Ascending aorta (tissue), 2 donors: ENCODE data around the gene DIDO1. TPM values are rescaled to one million over a fixed set of nuclear protein-coding genes. Genes with fewer than 3 reads are reported as not detected.

Source experiments
- DNase-seq, 2 donors: peaks; one replicate each; pipeline ENCODE4 v3.0.0-alpha.2; 2019; ENCODE audit warnings: low spot score in 2 of 2
- H3K27ac ChIP-seq, 2 donors: fragments of 200-600 bp; sonication (generic); one replicate each; pipeline ENCODE4 v1.5.1; 2016 to 2017; ENCODE audit warnings: mild to moderate bottlenecking in 1 of 2
- H3K27me3 ChIP-seq: fragments of 200-600 bp; sonication (generic); one replicate; pipeline ENCODE4 v1.5.1; 2017
- H3K36me3 ChIP-seq, 2 donors: fragments of 200-600 bp; sonication (generic); one replicate each; pipeline ENCODE4 v1.5.1; 2016
- H3K4me1 ChIP-seq, 2 donors: fragments of 200-600 bp; sonication (generic); one replicate each; pipeline ENCODE4 v1.5.1; 2016 to 2017; ENCODE audit warnings: mild to moderate bottlenecking in 1 of 2
- H3K4me3 ChIP-seq, 2 donors: fragments of 200-600 bp; sonication (generic); one replicate each; pipeline ENCODE4 v1.5.1; 2016 to 2017; ENCODE audit warnings: mild to moderate bottlenecking in 1 of 2
- H3K9me3 ChIP-seq, 2 donors: fragments of 200-600 bp; sonication (generic); one replicate each; pipeline ENCODE4 v1.5.1; 2016
- CTCF ChIP-seq, 3 experiments: fragments of 200-600 bp in 2 of 3; fragments of 450-650 bp in 1 of 3; sonication (generic) in 2 of 3; IDR thresholded peaks; one replicate each; pipeline ENCODE4 v1.5.1; 2016 to 2019; ENCODE audit warnings: antibody characterized with exemption in 3 of 3, mild to moderate bottlenecking in 1 of 3, moderate library complexity in 1 of 3
- intact Hi-C: fragments of 100-400 bp; cut with DNase I; formaldehyde crosslinking; loops from one replicate; pipeline ENCODE4 v1.15.1; 2023
- total RNA-seq: library from RNA; depleted of rRNA; stranded (reverse); fragments of >200 nt; gene quantifications from one replicate; pipeline ENCODE4 v1.1.0, GENCODE V29; 2016

The DIDO1 gene
- total RNA-seq, 1 donor from 2014 or later = 42.4 TPM

- DNase-seq = no peak
- Histone ChIP-seq H3K27ac (no peak overlapping the region), H3K4me1 (peaks cover 0 to 2% of the 10 kb centered on the region in 2 donors), H3K27me3 (no peaks in the 10 kb centered on the region), H3K36me3 (peaks cover 3 to 11% of the 10 kb centered on the region in 2 donors), H3K4me3 (no peak overlapping the region), H3K9me3 (no peaks in the 10 kb centered on the region)
- no peak for TF ChIP-seq CTCF (IDR thresholded peaks at IDR 0.05)
- intact Hi-C loops = no loop called here
Observed at GRCh38 chr20:62967628-62968351, 41.5 kb upstream of the DIDO1 start.

GRCh38 chr20:62967149-62967501 is 40.8 kb upstream of the DIDO1 start:
- Histone ChIP-seq H3K36me3 (peaks cover 6 to 11% of the 10 kb centered on the region in 2 donors), H3K27ac (no peak overlapping the region), H3K9me3 (no peaks in the 10 kb centered on the region), H3K27me3 (no peaks in the 10 kb centered on the region), H3K4me3 (no peak overlapping the region), H3K4me1 (no peaks in the 10 kb centered on the region)
- TF ChIP-seq CTCF (IDR thresholded peaks at IDR 0.05) = no peak
- no peak for DNase-seq
- intact Hi-C loops = no loop called here

GRCh38 chr20:62966212-62967148 is 40.2 kb upstream of the DIDO1 start:
- no peak overlapping the region for H3K27ac ChIP-seq
- peaks cover 6 to 11% of the 10 kb centered on the region in 2 donors for H3K36me3 ChIP-seq
- DNase-seq = no peak
- H3K4me3 ChIP-seq = no peak overlapping the region
- no peaks in the 10 kb centered on the region for H3K9me3 ChIP-seq
- H3K27me3 ChIP-seq = no peaks in the 10 kb centered on the region
- H3K4me1 ChIP-seq = no peaks in the 10 kb centered on the region
- intact Hi-C loops = no loop called here
- TF ChIP-seq CTCF (IDR thresholded peaks at IDR 0.05) = no peak

GRCh38 chr20:62965363-62965771 is 39.1 kb upstream of the DIDO1 start:
- Histone ChIP-seq H3K27me3 (no peaks in the 10 kb centered on the region), H3K9me3 (no peaks in the 10 kb centered on the region), H3K4me3 (no peak overlapping the region), H3K36me3 (peaks cover 6 to 11% of the 10 kb centered on the region in 2 donors), H3K4me1 (no peaks in the 10 kb centered on the region), H3K27ac (no peak overlapping the region)
- no peak for DNase-seq
- intact Hi-C loops = no loop called here
- no peak for TF ChIP-seq CTCF (IDR thresholded peaks at IDR 0.05)

GRCh38 chr20:62964700-62965099 is 38.4 kb upstream of the DIDO1 start:
- intact Hi-C loops = no loop called here
- Histone ChIP-seq H3K4me1 (no peaks in the 10 kb centered on the region), H3K27ac (no peak overlapping the region), H3K27me3 (no peaks in the 10 kb centered on the region), H3K9me3 (no peaks in the 10 kb centered on the region), H3K4me3 (no peak overlapping the region), H3K36me3 (peaks cover 6 to 11% of the 10 kb centered on the region in 2 donors)
- no peak for TF ChIP-seq CTCF (IDR thresholded peaks at IDR 0.05)
- DNase-seq = no peak
